K562 (cell line): ENCODE data around the gene CD38. TPM values are rescaled to one million over a fixed set of nuclear protein-coding genes. Genes with fewer than 3 reads are reported as not detected.

Experiments
- ATAC-seq: fragments of 200-7000 bp; cut with Tn5 transposase; 3 replicates; pipeline ENCODE4 v1.9.1; 2020; ENCODE audit warnings: moderate library complexity
- BruUV-seq: library from RNA; stranded (reverse); fragments of 400-500 nt; replicated peaks from 2 replicates; lab custom pipeline; 2021; lab: Mats Ljungman, UMichigan
- CTCF ChIA-PET: fragments of 300-600 bp; formaldehyde crosslinking; extraction: SDS; loops from one replicate; lab custom pipeline; 2021; ENCODE audit warnings: low intra/inter-chr PET ratio; lab: Yijun Ruan, JAX
- POLR2A ChIA-PET: fragments of 300-600, 350-650 bp; sonication (Branson Sonifier 250); formaldehyde crosslinking; extraction: SDS; loops from one replicate; lab custom pipeline; 2021; ENCODE audit warnings: antibody characterized with exemption, inconsistent platforms; lab: Yijun Ruan, JAX
- DNase-seq, 4 experiments: peaks; one replicate each; pipeline versions ENCODE4 v3.0.0 to v3.0.0-alpha.2; 2011 to 2018; ENCODE audit warnings: low spot score in 3 of 4, mixed read lengths in 3 of 4; ENCODE audit errors: extremely low read depth in 1 of 4
- FAIRE-seq: peaks from 2 replicates; lab custom pipeline; 2011; peaks lifted over from hg19 to GRCh38; lab: Jason Lieb, UNC
- H2AFZ ChIP-seq: 2 replicates; pipeline ENCODE4 v1.6.0; 2011; ENCODE audit warnings: low read depth, low read length, control low read depth, inconsistent platforms
- H3K27ac ChIP-seq: fragments of 200-600 bp; 3 replicates; pipeline ENCODE4 v1.8.0; 2011; ENCODE audit warnings: low read depth, mild to moderate bottlenecking, control low read depth, inconsistent platforms, low read length, moderate library complexity, mixed read lengths; ENCODE audit errors: extremely low read depth
- H3K27me3 ChIP-seq, 2 experiments: fragments of 300-600 bp in 1 of 2; 2 replicates in 1 of 2; 3 replicates in 1 of 2; pipeline versions ENCODE4 v1.6.0 to v1.8.0; 2011; ENCODE audit warnings: inconsistent platforms in 2 of 2, low read length in 2 of 2, mild to moderate bottlenecking in 1 of 2, mixed read lengths in 1 of 2, moderate library complexity in 1 of 2; ENCODE audit not compliant: control insufficient read depth in 2 of 2, insufficient read depth in 2 of 2
- H3K36me3 ChIP-seq: fragments of 300-600 bp; 3 replicates; pipeline ENCODE4 v1.8.0; 2011; ENCODE audit warnings: mild to moderate bottlenecking, low read length, inconsistent platforms; ENCODE audit not compliant: control insufficient read depth, insufficient read depth
- H3K4me1 ChIP-seq, 2 experiments: fragments of 200-600 bp in 1 of 2; replicated peaks in 1 of 2; 2 replicates in 1 of 2; 3 replicates in 1 of 2; pipeline versions ENCODE4 v1.5.1 to v1.8.0; 2011; ENCODE audit warnings: inconsistent platforms in 2 of 2, low read length in 2 of 2, mild to moderate bottlenecking in 1 of 2, mixed read lengths in 1 of 2, moderate library complexity in 1 of 2; ENCODE audit not compliant: control insufficient read depth in 2 of 2, insufficient read depth in 2 of 2
- H3K4me2 ChIP-seq: 2 replicates; pipeline ENCODE4 v1.6.1; 2011; ENCODE audit warnings: low read length, control low read depth, inconsistent platforms, mixed read lengths; ENCODE audit not compliant: insufficient read depth
- H3K4me3 ChIP-seq: fragments of 200-600 bp; sonication (generic), shearing (Covaris generic); 2 replicates; pipeline ENCODE4 v1.5.1; 2016; ENCODE audit warnings: control low read depth, inconsistent platforms
- H3K79me2 ChIP-seq: fragments of 200-600 bp; 3 replicates; pipeline ENCODE4 v1.8.0; 2011; ENCODE audit warnings: low read length, inconsistent platforms; ENCODE audit not compliant: control insufficient read depth, insufficient read depth
- H3K9ac ChIP-seq, 2 experiments: 2 replicates each; pipeline versions ENCODE4 v1.6.0 to v1.6.1; 2011; ENCODE audit warnings: low read depth in 2 of 2, low read length in 2 of 2, control low read depth in 1 of 2, inconsistent platforms in 1 of 2, mild to moderate bottlenecking in 1 of 2, mixed read lengths in 1 of 2; ENCODE audit not compliant: insufficient read depth in 1 of 2
- H3K9me1 ChIP-seq: one replicate; pipeline ENCODE4 v1.6.0; 2011; ENCODE audit warnings: inconsistent platforms, mild to moderate bottlenecking, low read length, moderate library complexity; ENCODE audit not compliant: control insufficient read depth, insufficient read depth
- H3K9me3 ChIP-seq: replicated peaks from 2 replicates; pipeline ENCODE4 v1.5.1; 2011; ENCODE audit warnings: low read depth, low read length, inconsistent platforms; ENCODE audit not compliant: control insufficient read depth, insufficient read depth
- H4K20me1 ChIP-seq: replicated peaks from 2 replicates; pipeline ENCODE4 v1.6.1; 2011; ENCODE audit warnings: low read length, inconsistent platforms, mixed read lengths; ENCODE audit not compliant: control insufficient read depth, insufficient read depth
- ARID1B ChIP-seq: fragments of 450-650 bp; IDR thresholded peaks from 2 replicates; pipeline ENCODE4 v1.6.1; 2016; ENCODE audit warnings: antibody characterized with exemption, mild to moderate bottlenecking, inconsistent platforms
- CREM ChIP-seq: IDR thresholded peaks from 2 replicates; pipeline ENCODE4 v1.6.1; 2014; ENCODE audit warnings: antibody characterized with exemption, low read depth
- DPF2 ChIP-seq: fragments of 450-650 bp; IDR thresholded peaks from 2 replicates; pipeline ENCODE4 v1.6.1; 2016
- GTF2B ChIP-seq: IDR thresholded peaks from 2 replicates; pipeline ENCODE4 v1.6.1; 2011; ENCODE audit not compliant: insufficient read length; ENCODE audit errors: extremely low read depth
- GTF2E2 ChIP-seq: fragments of 200-800 bp; sonication (Bioruptor generic); IDR thresholded peaks from 2 replicates; pipeline ENCODE4 v1.6.1; 2016; ENCODE audit warnings: missing genetic modification characterization, missing compliant biosample characterization
- HEY1 ChIP-seq: fragments of 250-450 bp; sonication (Bioruptor Pico); IDR thresholded peaks from 2 replicates; pipeline ENCODE4 v1.5.0; 2020; ENCODE audit warnings: mild to moderate bottlenecking, moderate library complexity, borderline replicate concordance
- KAT2B ChIP-seq: IDR thresholded peaks from one replicate; pipeline ENCODE4 v1.6.1; 2012; ENCODE audit warnings: low read depth, mild to moderate bottlenecking, control low read depth, inconsistent platforms, low read length, moderate library complexity
- RHOXF2B ChIP-seq: fragments of 250-450 bp; sonication (Bioruptor Pico); conservative IDR thresholded peaks from 2 replicates; pipeline ENCODE4 v1.5.1; 2021
- TRIM28 ChIP-seq: fragments of 450-650 bp; IDR thresholded peaks from 2 replicates; pipeline ENCODE4 v1.6.1; 2017
- XRCC4 ChIP-seq: IDR thresholded peaks from one replicate; pipeline ENCODE4 v1.6.1; 2011; ENCODE audit not compliant: insufficient read depth, insufficient read length; ENCODE audit errors: extremely low read depth
- ZBED1 ChIP-seq: IDR thresholded peaks from 2 replicates; pipeline ENCODE4 v1.6.1; 2014
- ZBTB43 ChIP-seq: sonication (generic); formaldehyde crosslinking; IDR thresholded peaks from 2 replicates; pipeline ENCODE4 v1.8.0; 2023; ENCODE audit warnings: mild to moderate bottlenecking, missing genetic modification reagents
- ZNF41 ChIP-seq: fragments of 250-450 bp; sonication (Bioruptor Pico); conservative IDR thresholded peaks from 2 replicates; pipeline ENCODE4 v1.4.0; 2020; ENCODE audit warnings: mild to moderate bottlenecking
- WGBS: fragments of 100-300 bp; shearing (Covaris generic); methylation state at CpG from one replicate; pipeline ENCODE4 v1.1.6; 2016; ENCODE audit warnings: low coverage, mixed read lengths; ENCODE audit not compliant: insufficient coverage; ENCODE audit errors: missing lambda C conversion rate; 5-methylcytosine and 5-hydroxymethylcytosine counted together
- in situ Hi-C: fragments of 300-500 bp; cut with MboI; formaldehyde crosslinking; loops from 4 replicates; pipeline ENCODE4 v1.15.0; 2018; ENCODE audit warnings: inconsistent platforms, mixed read lengths
- intact Hi-C: fragments of 100-400 bp; cut with micrococcal nuclease; formaldehyde crosslinking; loops from 2 replicates; pipeline ENCODE4 v1.14.2; 2022
- polyA plus RNA-seq, 8 experiments: library from polyadenylated mRNA; depleted of rRNA in 4 of 8; stranded (reverse) in 5 of 8; unstranded in 3 of 8; fragments of >200 nt; fragmentation: Nextera tagmentation in 2 of 8; fragmentation: Illumina TruSeq in 1 of 8; extraction: Ambion mirVana in 2 of 8; extraction: Trizol in 1 of 8; gene quantifications; 2 replicates each; pipeline versions ENCODE4 v1.2.1 to v1.2.3, GENCODE V29; 2011 to 2014; ENCODE audit warnings: inconsistent platforms in 1 of 8, missing spikeins in 1 of 8
- total RNA-seq, 7 experiments: library from RNA; depleted of rRNA in 6 of 7; stranded (reverse); fragments of >200 nt in 6 of 7; fragmentation: Illumina TruSeq in 2 of 7; extraction: Trizol in 2 of 7; gene quantifications; 2 replicates each; pipeline versions ENCODE4 v1.2.1 to v1.2.3, GENCODE V29; 2011 to 2021; ENCODE audit warnings: low replicate concordance in 1 of 7

CD38 gene
- total and polyA plus RNA-seq, 9 of the 15 experiments (the other 6 are each of a cell fraction or from before 2014, with no cell fraction given), result 0.04 to 0.06 (median 0.04) TPM; not detected in 5

GRCh38 chr4:15737255-15737654 is 40.9 kb upstream of the CD38 start (continued):
- TF ChIP-seq ZBTB43 (CRISPR knock-in tag) (no peak), CREM (no peak), HEY1 (CRISPR knock-in tag) (no peak)
- TF ChIP-seq, all 486 proteins: peak for 0

- FAIRE-seq, result no peak
- Histone ChIP-seq H3K4me2 (no peak overlapping the region), H3K79me2 (no peaks in the 10 kb centered on the region), H3K9ac (no peak overlapping the region), H2AFZ (no peak overlapping the region), H3K4me1 (no peaks in the 10 kb centered on the region), H3K9me3 (no peaks in the 10 kb centered on the region), H3K27me3 (peaks cover 16 to 24% of the 10 kb centered on the region in 2 experiments), H4K20me1 (no peaks in the 10 kb centered on the region), H3K9me1 (no peaks in the 10 kb centered on the region), H3K36me3 (no peaks in the 10 kb centered on the region), H3K4me3 (no peak overlapping the region), H3K27ac (no peak overlapping the region)
- no peak for ATAC-seq
- POLR2A ChIA-PET, result no interaction called here
- TF ChIP-seq KAT2B (no peak), ARID1B (no peak), ZNF41 (CRISPR knock-in tag) (no peak), GTF2E2 (tag) (no peak), XRCC4 (no peak), TRIM28 (no peak), DPF2 (no peak), GTF2B (no peak), RHOXF2B (no peak), ZBED1 (no peak)
- in situ Hi-C loops, result no loop called here
- CTCF ChIA-PET, result no interaction called here
- DNase-seq, result no peak
- intact Hi-C loops, result no loop called here
- 0% methylated on average over 1 of the region's 1 CpG for WGBS
- BruUV-seq, result no TSS peak
Observed at GRCh38 chr4:15738877-15739276, 39.3 kb upstream of the CD38 start.
